ENCODE measurements around the gene SIK1.
"Not testable (repeated sequence)": the region's sequence is repeated elsewhere in the genome, so short reads cannot be mapped to it uniquely, and the experiment has no call there.

SIK1 gene

GRCh38 chr21:43439316-43440075, 12.6 kb upstream of the SIK1 start:
- not testable (repeated sequence) for DNase-seq (ENCODE audit: low spot score)

GRCh38 chr21:43436272-43436671, 9.3 kb upstream of the SIK1 start:
- not testable (repeated sequence) for DNase-seq (ENCODE audit: low spot score)

DNA sequence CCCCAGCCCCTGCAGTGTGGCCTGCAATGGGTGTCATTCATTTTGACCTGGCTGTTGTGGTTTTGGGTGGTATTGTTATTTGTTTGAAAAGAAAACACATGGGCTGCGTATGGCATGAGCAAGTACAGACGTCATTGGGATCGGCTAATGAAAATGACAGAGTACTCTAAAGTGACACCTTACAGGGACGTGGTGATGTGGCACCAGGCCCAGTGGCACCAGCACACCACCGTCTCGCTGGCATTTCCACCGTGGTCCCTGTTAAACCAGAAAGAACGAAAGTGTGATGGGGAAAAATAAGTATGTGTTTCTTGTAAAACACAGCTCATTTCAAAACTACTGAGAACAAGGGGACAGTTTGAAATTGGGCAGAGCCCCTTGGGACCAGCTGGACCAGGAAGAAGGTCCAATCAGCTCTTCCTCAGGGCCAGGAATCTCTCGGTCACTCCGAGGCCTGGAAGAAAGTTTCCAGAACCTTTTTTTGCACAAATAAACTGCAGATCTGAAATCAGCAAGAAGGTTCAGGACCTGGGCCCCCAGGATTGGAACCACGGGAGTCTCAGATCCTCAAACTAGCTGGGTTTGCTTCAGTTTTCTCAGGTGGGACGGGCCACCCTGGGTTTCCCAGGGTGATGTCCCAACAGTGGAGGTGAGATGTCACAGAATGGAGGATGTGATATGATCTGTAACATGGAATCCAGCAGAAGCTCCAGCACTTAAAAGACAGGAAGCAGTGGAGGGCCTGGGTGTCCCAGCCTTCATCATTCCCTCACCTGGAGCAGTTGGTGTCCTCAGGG, 6.6 kb upstream of the SIK1 start:
- not testable (repeated sequence) for DNase-seq (ENCODE audit: low spot score)

GRCh38 chr21:43430830-43431416, 4.0 kb upstream of the SIK1 start:
- DNase-seq (ENCODE audit: low spot score): not testable (repeated sequence)

- not testable (repeated sequence) for DNase-seq (ENCODE audit: low spot score)
Measured at GRCh38 chr21:43428964-43429363, 2.0 kb upstream of the SIK1 start.

GRCh38 chr21:43427242-43427559, 270 bp upstream of the SIK1 start:
- DNase-seq (ENCODE audit: low spot score): not testable (repeated sequence)

DNA sequence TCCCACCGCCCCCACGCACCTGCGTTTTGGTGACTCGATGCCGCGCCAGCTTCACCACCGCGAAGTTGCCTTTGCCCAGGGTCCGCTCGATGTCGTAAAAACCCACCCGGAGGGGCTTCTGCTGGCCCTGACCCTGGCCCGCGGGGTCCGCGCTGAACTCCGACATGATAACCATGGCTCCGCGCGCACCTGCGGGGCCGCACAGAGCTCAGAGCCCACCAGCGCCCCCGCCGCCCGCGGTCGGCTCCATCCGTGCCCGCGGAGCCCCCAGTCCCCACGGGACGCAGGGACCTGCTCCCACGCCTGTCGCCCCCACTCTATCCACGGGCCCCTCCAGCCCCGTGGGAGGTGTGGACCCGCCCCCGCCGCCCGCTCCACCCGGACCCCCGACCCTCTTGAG, 927 bp downstream of the SIK1 start:
- not testable (repeated sequence) for DNase-seq (ENCODE audit: low spot score)

GRCh38 chr21:43419475-43419874, 7.5 kb downstream of the SIK1 start:
- DNase-seq (ENCODE audit: low spot score): not testable (repeated sequence)

DNA sequence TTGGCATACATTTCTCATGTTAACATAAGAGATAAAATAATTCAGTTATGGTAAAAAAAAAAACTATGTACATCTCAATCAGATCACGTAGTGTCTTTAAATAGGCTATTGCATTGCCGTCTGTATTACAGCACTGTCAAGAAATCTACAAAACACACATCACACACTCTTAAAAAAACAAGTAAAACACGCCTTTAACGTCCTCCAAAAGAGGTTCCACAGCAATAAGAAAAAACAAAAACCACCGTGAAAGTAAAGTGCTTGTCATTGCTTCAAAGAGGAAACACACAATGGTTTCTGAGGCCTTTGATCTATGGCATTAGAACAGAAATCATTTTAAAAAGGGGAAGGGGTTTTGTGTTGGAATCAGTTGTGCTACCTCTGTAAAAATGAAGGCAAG, 12.4 kb downstream of the SIK1 start:
- not testable (repeated sequence) for DNase-seq (ENCODE audit: low spot score)

DNA sequence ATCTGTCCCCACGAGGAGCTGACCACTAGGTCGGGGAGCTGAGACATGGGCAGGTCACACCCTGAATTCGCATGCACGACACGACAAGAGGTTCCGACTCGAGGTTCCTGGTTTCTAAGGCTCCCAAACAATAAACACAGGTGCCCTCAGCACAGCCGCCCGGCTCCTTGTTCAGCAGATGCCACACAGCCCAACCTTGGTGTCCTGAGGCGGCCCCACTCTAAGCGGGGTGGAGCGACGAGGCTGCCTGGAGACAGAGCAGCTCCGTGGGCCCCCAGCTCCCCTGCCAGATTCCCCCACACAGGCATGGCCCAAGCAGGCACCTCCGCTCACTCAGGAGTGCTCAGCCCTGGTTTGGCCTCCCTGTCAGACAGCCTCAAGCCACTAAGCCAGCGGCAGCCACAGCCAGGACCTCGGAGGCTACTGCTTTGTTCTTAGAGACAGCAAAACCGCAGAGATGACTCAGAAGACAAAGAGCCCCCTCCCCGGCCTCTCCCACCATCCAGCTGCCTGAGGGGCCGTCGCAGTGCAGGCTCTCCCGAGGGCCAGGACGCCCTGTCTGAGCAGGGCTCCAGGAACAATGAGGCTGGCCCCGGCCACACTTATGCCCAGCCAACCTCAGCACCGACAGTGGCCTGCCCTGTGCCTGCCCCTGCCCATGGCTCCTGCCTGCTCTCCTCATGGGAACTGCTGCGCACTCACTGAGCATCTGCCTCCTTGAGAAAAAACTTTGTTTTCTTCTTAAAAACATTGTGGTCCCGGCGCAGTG, 14.7 kb downstream of the SIK1 start:
- not testable (repeated sequence) for DNase-seq (ENCODE audit: low spot score)

DNA sequence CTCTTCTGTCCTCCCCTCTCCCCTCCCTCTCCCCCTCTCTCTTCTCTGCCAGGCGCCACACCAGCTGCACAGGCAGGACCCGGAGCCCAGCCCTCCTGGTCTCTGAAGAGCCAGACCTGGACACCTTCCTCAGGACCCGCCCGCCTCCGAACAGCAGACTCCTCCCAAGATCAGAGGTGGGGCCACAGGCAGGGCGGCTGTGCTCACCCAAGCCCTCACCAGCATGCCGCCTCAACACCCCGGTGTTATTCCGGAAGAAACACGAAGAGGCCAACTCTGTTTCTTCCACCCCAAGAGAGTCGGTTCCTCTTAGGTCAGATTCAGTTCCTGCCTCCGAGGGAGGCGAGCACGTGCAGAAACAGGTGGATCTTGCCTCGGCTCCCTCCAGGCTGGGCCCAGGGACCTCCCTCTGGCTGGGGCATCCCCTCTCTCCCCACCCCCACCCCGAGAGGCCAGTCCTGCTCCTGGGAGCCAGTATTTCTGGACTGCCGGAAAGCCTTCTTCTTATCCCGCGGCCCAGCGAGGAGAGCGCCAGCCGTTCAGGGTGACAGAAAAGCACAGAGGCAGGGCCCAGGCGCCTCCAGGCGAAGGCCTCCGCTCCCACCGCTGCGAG, 16.4 kb downstream of the SIK1 start:
- DNase-seq (ENCODE audit: low spot score): not testable (repeated sequence)

DNA sequence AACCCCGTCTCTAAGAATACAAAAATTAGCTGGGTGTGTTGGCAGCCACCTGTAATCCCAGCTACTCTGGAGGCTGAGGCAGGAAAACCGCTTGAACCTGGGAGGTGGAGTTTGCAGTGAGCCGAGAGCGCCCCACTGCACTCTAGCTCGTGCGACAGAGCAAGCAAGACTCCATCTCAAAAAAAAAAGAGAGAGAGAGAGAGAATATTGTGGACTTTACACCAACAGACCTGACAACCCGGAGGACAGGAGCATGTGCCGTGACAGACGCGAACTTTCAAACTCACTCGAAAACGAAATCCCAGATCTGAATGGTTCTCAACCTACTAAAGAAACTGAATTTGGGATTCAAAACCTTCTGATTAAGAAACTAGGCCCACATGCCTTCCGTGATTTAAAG, 19.8 kb downstream of the SIK1 start:
- DNase-seq (ENCODE audit: low spot score): not testable (repeated sequence)

DNA sequence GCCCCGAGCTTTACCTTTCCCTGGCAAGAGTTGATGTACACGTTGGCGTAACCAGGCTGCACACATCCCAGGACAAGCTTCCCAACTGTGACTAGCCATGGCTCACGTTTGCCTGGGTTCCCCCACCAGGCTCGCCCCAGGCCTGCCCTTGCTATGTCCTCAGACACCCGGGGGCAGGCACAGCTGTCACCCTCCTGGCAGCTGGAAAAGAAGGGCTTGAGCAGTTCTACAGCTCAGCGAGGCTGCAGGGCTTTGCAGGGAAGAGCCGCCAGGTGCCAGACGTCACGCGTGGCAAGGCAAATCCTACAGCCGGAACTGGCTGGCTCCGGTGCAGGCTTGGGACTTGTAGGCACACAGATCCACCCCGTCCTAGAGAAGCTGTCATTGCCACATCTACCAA, 22.5 kb downstream of the SIK1 start:
- DNase-seq (ENCODE audit: low spot score): not testable (repeated sequence)

GRCh38 chr21:43403651-43404430, 23.1 kb downstream of the SIK1 start:
- DNase-seq (ENCODE audit: low spot score): not testable (repeated sequence)

DNA sequence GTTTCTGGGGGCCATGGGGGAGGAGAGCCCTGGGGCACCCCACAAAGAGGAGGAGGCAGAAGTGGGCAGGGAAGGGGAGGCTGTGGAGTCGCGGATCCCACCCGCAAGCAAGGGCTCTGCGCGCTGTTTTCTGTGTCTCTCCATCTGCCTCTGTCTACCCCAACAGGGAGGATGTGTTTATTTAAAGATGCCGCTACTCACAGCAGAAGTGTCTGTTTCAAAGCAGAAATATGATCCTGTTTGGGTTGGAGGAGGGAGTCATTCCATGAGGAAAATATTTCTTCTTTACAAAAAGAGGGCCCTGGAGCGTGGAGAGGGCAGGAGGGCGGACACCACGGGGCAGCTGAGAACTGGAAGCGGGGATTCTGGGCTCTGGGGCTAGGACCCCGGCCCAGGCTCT, 25.8 kb downstream of the SIK1 start:
- DNase-seq (ENCODE audit: low spot score): not testable (repeated sequence)

DNA sequence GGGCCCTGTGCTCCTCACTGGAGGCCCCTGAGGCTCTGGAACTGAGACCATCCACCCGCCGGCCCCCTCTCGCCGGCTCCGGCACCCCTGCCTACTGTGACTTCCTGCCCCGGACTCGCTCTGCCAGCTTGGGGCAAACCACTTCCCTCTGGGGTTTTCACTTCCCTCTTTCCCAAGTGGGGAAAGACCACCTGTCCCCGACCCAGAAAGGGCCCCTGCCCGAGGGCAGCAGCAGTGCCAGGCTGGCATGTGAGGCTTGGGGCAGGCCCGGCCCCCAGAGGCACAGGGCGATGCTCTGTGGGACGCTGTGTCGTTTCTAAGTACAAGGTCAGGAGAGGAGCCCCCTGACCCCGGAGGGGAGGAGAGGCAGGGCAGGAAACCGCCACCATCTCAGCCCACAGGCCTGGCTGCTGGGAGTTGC, 27.3 kb downstream of the SIK1 start:
- DNase-seq (ENCODE audit: low spot score): not testable (repeated sequence)

GRCh38 chr21:43399136-43399535, 27.8 kb downstream of the SIK1 start:
- DNase-seq (ENCODE audit: low spot score): not testable (repeated sequence)

DNA sequence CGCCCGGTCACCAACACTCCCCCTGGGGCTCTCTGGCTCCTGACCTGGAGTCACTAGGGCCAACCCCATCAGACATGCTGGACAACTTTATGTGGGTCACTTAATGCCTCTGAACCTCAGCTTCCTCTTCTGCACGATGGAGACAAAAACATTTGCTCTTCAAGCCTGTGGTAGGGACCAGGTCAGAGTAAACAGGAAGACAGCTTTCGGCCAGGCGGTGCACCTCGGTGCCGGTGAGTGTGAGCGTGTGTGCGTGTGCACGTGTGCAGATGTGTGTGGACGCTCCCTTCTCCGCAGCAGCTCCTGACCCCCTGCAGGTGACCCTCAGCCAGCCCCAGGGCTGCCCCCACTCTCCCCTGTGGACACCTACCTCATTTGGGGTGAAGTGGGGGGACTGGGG, 28.4 kb downstream of the SIK1 start:
- DNase-seq (ENCODE audit: low spot score): not testable (repeated sequence)

DNA sequence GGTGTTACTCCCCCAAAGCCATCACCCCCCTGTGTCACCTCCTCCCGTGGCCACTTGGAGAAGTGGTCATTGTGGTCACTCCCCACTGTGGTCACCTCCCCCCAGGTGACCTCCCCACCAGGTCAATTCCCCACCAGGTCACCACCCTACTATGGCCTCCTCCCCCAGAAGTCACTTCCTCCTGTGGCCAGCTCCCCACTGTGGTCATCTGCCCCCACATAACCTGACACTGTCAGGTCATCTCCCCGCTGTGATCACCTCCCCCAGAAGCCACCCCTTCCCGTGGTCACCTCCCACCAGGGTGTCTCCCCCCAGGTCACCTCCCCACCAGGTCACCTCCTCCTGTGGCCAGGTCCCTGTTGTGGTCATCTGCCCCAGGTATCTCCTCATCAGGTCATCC, 28.9 kb downstream of the SIK1 start:
- DNase-seq (ENCODE audit: low spot score): not testable (repeated sequence)

DNA sequence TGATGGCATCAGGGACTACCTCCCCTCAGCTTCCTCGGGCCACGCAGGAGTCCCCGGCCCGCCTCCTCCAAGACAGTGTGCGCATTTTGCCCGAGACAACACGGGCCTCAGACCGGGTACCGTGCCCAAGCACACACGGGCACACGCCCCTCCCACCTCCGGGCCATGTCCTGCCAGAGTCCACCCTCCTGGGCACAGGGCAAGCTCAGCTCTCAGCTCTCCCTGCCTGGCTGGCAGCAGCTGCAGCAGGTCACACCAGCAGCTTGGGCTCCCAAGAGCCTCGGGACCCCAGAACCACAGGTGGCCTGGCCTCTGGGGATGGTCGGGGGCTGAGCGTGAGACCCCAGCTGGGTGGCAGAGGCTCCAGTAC, 29.5 kb downstream of the SIK1 start:
- DNase-seq (ENCODE audit: low spot score): not testable (repeated sequence)
